ENCODE measurements around the gene GNB1L.

GNB1L gene

DNA sequence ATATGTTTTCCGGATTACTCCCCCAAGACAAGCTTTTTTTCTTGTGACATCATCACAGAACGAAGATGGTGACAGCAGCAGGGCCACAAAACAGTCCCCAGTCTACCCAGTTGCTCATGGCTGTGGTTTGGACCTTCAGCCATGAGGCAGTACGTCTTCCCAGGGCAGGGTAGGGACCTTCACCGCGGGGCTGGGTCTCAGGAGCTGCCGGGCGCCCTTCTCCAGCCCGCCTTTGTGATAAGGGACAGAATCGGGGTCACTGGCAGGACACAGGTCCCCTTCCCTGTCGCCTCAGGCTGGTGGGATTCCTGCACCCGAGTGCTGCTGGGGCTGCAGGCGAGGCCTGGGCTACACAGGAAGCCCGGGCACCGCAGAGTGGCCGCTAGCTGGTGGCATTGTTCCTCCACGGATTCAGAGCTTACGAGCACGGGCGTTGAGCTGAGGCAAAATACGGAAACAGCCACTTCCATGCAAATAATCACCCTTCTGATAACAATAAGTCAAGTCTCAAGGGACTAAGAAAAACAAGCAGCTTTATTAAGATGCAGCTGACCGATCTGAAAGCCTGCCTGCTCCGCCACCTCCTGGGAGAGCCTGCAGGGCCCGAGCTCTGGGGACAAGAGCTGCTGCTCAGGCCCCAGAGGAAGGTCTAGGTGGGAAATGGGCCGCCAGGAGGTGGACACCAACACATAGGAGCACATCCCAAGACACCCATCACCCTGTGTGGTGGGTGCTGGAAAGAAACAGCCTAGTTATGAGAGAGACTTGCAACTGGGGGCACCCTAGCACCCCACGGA, 81.8 kb downstream of the GNB1L start:
- DNase-seq, result no peak

DNA sequence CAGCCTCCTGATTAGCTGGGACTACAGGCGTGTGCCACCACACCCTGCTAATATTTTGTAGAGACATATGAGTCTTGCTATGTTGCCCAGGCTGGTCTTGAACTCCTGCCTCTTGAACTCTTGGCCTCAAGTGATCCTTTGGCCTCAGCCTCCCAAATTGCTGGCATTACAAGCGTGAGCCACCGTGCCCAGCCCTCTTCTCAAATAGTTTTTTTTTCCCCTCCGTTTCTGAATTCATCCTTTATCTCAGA, 82.3 kb downstream of the GNB1L start:
- DNase-seq, result no peak

DNA sequence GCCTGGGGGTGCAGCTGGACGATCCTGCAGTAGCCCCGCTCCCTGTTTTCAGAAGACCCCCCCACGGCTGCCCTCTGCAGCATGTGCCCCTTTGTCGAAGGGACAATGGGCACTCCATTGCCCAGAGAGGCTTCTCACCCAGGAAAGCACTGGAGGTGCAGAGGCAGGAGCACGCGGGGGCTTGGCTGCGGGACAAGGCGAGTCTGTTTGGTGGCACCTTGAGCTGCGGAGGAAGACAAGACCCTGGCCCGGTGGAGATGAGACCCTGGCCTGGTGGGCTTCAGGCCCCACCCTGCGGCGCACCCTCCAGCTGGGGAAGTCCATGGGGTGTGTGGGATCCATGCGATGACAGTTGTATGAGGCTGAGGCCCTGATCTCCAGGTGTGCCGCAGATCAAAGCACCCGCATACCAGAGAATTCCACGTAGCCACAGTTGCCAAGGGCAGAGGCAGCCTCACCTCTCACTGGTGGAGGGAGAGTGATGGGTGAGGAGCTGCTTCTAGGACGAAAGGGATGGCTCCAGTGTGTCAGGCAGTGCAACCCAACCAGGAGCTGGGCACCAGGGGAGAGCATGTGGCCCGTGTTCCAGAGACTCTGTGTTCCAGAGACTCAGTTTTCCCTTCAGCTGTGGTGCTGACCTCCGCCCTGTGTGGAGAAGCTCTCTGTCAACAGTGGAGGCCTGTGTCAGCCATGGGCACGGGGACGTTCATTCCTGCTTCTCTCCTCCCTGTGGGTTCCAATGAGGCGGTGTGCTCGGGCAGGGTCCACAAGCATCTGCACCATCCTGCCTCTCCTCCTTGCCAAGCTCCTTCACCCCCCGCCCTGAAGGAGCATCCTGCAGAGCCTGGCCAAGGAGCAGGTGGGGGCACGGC, 84.1 kb downstream of the GNB1L start:
- DNase-seq, result no peak

DNA sequence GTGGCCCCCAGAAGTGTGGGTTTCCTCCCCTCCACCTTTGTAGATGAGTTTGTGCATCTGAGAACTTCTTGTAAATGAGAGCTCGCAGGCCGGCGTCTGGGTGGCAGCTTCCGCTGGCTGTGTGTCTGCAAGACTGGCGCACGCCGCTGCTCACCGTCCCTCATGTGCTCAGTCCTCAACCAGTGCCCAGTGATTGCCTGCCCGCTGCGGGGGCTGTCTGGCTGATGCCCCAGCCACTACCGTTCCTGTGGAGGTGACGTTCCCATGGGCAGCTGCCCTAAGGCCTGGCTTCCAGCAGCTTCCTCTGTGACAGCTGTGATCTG, 85.3 kb downstream of the GNB1L start:
- no peak for DNase-seq

DNA sequence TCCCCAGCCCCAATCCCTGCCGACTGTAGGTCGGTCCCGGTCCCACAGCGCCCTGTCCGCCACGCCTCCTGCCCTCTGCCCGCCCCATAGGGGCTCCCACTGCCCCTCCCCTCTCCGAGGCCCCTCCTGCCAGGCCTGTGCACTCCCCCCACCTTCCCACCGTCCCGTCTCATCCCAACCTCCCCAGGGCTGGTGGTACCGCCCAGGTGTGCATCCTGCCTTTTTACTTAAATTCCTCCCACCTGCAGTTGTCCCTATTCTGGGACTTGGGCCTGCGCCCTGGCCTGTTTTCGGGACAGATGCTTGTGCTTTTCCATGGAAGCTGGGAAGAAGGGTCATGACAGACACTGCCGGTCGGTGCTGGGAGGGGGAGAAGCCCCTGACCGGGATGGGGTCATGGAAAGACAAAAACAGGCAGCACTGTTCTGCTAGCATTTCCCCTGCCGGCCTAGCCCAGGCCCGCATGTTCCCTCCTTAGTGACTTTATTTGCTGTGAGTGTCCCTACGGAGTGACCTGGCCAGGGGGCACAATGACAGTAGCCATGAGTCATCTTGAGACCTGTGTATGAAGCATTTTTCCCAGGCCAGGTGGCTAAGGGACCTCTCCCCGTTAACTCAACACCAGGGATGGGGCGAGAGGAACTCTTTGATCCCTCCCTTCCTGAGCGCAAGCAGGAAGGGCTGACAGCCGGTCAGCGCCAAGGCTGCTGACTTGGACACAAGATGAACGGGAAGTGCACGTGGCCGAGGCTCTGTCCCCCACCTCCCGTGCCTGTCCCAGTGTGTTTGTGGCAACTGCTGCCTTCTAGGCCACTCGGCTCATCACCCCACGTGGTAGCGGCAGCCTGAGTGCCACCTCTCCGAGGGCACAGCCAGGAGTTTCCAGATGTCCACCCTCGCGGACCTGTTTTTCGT, 87.0 kb downstream of the GNB1L start:
- DNase-seq, result no peak

DNA sequence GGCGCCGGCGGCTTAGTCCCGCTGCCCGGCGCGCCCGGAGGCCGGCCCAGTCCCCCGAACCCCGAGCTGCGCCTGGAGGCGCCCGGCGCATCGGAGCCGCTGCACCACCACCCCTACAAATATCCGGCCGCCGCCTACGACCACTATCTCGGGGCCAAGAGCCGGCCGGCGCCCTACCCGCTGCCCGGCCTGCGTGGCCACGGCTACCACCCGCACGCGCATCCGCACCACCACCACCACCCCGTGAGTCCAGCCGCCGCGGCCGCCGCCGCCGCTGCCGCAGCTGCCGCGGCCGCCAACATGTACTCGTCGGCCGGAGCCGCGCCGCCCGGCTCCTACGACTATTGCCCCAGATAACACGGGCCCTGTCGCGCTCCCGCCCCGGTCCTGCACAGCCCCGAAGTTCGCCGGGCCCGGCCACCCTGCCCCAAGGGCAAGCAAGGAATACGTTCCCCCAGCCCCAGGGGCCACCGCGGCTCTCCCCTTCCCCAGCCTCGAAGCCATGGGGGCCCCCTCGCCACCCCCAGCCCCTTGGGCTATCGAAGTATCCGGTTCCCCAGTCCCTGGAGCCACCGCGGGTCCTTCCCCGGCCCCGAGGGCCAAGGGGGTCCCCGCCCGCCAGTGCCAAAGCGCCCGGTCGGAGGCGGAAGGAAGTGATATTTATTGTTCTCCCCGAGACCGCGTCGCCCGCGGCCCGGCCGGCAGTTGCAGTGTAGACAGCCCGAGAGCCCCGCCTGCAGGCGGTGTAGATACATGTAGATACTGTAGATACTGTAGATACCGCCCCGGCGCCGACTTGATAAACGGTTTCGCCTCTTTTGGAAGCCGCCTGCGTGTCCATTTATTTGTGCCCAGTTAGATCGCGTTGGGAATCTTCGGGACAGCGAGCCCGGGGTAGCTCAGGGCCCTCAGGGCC, 87.9 kb downstream of the GNB1L start:
- DNase-seq, result no peak

DNA sequence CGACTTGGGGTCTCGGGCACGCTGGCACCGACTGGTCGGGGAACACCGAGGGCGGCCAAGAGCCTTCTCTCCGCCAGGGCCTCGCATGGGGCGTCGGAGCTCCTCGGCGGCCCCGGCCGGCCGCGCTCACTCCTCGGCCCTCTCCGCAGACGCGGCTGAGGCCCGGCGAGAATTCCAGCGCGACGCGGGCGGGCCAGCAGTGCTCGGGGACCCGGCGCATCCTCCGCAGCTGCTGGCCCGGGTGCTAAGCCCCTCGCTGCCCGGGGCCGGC, 88.5 kb downstream of the GNB1L start:
- no peak for DNase-seq

DNA sequence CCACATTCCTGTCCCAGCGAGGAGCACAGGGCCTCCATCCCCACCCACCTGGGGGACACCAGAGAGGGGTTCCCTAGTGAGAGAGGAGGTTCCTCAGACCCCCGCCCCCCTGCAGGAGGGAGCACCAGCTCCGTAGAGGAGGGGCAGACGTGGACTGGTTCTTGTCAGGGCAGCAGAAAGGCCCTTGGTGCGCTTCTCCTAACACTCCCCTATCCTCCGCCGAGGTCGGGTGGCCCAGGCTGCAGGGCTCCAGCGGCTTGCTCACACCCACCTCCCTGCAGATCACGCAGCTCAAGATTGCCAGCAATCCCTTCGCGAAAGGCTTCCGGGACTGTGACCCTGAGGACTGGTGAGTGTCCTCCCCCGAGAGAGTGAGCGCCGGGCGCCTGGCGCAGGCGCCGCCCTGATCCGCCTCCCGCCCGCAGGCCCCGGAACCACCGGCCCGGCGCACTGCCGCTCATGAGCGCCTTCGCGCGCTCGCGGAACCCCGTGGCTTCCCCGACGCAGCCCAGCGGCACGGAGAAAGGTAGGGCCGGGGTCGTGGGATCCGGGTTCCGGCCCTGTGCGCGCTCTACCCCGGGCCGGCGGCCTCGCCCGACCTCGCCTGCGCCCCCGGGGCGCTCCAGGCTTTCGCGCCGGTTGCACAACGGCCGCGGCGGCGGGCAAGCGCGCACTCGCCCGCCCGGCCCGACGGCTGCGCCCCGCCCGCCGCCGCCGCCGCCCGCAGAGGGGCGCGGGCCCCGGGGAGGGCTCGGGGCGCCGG, 89.0 kb downstream of the GNB1L start:
- DNase-seq, result no peak

DNA sequence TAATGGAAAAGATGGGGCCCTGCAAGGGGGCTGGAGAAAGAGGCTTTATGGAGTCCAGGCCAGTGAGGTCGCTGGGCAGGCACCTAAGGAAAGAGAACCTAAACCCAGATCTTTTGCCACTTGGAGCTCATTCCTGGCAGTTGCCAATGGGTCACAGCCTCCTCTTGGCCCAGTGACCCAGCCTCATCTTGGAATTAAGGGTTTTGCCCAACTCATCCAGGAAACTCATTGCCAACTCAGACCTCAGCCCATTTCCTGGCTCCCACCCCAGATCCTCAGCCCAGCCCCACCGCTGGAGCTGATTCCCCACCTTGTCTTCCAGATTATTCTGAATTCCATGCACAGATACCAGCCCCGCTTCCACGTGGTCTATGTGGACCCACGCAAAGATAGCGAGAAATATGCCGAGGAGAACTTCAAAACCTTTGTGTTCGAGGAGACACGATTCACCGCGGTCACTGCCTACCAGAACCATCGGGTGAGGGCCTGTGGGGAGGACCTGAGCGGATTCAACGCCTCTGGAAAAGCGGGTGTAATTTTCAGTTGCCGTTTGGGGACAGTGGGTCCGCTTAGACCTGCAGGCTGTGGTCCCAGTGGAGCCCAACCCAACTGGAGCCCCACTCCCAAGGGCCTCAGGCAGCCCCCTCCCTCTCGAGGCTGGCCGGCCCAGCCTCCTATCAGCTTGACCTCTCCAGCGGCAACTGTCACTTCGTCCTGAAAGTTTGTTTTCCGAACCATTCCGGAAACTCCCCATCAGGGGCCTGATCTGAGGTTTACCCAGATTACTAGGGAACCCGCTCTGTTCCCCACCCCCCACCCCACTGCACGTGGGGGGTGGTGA, 89.8 kb downstream of the GNB1L start:
- no peak for DNase-seq

DNA sequence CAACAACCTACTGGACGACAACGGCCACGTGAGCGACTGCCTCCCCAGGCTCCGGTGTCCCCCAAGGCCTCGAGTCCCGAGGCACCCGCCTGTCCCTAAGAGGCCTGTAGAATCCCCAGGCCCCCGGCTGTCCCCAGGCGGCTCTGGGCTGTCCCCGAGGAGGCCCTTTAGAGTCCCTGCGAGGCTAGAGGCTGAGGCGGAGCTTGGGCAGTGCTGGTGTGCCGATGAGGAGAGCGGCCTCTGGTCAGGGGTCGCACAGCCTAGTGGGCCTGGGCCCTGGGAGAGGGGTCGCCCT, 90.4 kb downstream of the GNB1L start:
- DNase-seq, result no peak

DNA sequence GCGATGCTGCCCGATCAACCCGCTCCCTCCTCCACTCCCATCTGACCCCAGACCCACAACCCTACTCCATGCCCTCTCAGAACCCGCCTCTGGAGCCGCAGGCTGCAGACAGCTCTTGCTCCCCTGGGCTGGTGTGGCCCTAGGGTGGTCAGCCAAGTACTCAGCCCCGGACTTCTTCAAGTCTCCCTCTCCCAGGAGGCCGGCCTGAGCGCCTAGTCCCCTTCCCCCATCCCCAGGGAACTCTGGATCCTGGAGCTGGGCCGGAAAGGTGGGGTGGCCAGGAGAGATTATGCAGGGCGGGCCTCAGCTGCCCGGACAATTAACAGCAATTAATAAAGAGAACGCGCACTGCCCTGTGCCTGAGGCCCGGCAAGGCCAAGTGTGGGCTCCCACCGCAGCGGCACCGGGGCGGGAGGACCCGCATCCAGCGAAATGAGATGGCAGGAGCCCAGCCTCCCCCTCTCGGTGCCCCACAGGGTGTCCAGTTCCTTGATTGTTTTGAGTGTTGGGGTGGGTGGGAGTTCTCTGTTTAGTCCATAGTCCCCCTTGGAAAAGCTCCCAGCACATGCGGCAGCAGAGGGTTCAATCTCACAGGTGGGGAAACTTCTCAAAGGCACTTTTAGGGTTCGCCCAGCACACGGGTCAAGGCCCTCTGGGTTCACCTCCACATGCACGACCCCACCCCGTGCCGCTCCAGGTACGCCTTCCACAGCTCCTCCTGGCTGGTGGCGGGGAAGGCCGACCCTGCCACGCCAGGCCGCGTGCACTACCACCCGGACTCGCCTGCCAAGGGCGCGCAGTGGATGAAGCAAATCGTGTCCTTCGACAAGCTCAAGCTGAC, 91.0 kb downstream of the GNB1L start:
- DNase-seq, result no peak

DNA sequence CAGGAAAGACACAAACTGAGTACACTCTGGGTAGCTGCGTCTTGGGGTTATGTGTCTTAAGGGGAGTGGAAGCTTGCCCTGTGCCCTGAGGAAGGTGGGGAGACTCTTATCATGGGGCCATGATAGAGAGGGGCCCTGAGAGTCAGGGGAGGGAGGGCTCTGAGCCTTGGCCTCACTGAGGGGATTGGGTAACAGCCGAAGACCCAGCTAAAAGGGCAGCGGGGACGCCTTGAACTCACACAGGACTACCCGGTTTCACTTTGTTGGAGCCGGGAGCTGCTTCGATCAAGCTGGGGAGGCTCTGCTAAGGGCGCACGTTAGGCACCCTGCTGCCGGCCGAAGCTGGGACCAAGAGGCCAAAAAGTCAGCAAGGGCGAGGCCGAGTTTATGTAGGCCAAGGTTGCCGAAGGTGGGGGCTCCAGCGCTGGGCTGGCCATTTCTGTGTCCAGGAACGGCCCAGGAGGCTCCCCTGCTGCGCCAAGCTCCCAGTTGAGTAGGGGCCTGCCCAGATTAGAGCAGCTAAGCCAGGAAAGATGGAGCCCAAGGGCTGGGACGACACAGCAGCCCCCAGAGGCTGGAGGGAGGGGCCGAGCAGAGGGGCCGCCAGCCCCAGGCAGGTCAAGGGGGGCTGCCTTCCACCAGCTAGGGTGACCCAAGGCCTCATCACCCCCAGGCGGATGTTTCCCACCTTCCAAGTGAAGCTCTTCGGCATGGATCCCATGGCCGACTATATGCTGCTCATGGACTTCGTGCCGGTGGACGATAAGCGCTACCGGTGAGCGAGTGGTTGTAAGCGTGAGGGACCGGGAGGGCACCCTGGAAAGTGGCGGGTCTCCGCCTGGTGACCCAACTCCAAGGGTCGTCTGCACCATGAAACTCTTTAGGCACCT, 91.9 kb downstream of the GNB1L start:
- DNase-seq, result no peak

DNA sequence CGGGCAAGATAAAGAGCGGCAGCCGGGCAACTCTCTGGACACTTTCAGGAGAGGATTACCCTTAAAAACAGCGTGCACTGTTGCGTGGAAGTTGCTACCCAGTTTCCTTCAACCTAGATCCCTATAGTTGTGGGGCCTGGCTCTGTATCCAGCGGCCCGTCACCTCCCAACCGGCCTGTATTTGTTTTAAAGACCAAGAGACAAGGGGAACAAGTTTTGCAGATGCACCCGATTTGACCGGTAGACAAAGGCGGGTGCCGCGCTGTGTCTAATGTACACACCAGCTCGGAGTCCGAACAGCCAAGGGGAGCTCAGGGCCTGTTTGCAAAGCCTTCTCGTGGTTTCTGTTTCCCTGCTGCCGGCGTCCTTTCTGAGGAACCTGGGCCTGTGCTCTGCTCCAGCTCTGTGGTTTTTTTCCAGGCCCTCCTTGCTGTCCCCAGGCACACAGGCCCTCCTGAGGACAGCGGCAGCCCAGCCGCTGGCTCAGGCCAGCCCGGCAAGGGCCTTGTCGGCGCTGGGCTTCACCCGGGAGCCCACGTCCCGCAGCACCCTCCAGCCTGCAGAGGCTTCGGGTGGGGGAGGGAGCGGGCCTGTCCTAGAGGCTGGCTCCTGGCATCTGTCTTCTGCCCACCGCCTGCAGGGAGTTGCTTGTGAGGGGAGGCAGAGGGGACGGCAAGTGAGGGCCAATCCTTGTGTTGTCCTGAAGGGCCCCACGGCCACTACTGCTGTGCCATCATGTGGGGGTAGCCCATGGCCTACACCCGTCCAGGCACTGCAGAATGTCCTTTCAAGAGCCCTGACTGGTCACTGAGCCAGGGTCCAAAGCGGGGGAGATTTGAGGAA, 92.7 kb downstream of the GNB1L start:
- DNase-seq, result no peak

DNA sequence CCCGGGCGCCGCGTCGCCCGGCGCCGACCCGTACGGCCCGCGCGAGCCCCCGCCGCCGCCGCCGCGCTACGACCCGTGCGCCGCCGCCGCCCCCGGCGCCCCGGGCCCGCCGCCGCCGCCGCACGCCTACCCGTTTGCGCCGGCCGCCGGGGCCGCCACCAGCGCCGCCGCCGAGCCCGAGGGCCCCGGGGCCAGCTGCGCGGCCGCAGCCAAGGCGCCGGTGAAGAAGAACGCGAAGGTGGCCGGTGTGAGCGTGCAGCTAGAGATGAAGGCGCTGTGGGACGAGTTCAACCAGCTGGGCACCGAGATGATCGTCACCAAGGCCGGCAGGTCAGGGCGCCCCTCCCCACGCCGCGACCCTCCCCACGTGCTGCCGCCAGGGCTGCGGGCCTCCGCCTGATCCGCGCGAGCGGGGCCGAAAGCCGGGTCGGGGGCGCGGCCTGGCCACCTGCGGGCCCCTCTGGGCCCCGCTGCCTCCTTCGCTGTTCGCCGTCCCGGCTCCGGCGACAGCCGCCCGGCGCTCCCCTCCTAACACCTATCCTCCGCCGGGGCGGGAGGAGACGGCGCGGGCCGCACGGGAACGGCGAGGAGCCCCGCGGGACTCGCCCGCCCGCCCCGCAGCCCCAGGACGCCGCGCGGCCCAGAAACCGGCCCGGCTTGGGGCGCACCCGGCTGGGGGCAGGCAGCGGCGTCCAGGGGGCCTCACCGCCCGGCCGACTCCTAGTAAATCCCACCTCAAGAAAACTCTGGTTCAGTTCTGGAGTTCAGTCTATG, 93.5 kb downstream of the GNB1L start:
- no peak for DNase-seq

DNA sequence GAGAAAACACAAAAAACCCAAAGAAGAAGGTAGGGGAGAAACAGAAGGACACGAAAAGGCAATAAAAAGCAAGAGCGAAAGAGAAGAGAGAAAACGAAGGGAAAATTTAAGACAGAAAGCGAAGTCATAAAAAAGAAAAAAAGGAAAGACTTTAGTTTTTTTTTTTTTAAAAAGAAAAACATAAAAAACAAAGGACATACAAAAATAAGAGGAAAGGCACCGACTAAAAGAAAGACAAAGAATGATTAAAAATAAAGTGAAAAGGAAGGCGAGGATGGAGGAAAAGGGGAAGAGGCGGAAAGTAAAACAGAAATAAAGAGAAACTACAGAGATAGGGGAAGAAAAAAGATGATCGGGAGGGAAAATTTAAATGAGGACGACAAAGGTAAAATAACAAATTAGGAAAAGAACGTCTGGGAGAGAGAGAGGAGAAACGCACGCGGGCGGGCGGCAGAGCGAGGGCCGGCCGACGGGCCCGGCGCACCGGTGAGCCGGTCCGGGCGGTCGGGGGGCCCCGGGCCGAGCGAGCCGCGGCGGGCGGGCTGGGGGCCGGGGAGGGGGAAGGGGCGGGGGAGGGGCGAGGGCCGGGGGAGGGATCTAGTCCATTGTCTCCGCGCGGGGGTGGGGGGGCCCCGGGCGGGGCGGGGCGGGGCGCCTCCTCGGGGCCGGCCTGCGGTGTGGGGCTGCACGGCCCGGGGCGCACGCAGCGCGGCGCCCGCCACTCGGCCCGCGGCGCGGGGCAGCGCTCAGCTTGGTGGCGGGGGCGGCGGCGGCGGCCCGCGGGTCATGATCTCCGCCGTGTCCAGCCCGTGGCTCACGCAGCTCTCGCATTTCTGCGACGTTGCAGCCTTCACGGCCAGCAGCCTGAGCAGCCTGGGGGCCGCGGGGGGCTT, 94.4 kb downstream of the GNB1L start, which contains the start of gene TBX1:
Gene TBX1 (plus strand): TSS at position 721 of the 893 bp plus-strand sequence. CDS start 66 bp downstream, at position 787.
- no peak for DNase-seq

DNA sequence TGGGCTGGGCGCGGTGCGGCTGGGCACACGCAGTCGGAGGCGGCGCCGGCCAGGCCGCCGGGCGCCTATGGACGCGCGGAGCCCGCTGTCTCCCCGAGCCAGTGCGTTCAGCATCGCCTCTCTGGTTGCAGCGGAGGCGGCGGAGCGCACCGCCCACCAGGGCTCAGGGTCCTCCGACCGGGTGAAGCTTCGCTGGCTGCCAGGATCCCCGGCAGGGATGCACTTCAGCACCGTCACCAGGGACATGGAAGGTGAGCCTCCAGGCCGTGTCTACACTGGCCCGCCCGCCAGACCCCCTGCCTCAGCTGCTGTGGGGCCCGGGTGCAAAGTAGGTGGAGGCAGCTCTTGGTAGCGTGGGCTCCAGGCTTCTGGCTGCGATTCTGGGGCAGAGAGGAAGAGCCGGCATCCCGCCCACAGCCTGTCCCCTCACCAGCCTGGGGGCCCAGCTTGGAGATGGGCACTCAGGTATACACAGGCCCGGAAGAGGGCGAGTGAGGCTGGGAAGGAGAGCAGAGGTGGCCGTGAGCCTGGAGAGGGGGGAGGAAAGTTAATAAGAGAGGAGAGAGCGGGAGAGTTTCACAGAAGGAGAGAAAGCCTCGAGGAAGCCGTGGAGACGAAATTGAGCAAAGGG, 95.1 kb downstream of the GNB1L start:
- no peak for DNase-seq
